Dermis blood vessel endothelial cell (primary cell): ENCODE data around the gene COX15. TPM values are rescaled to one million over a fixed set of nuclear protein-coding genes. Genes with fewer than 3 reads are reported as not detected.
"Not testable (repeated sequence)": the region's sequence is repeated elsewhere in the genome, so short reads cannot be mapped to it uniquely, and the experiment has no call there.

Experiments used
- DNase-seq: peaks from one replicate; pipeline ENCODE4 v3.0.0; 2010
- total RNA-seq: library from RNA; depleted of rRNA; stranded (reverse); fragments of >200 nt; gene quantifications from 2 replicates; pipeline ENCODE4 v1.2.3, GENCODE V29; 2014

The COX15 gene
- total RNA-seq, result 41.7 and 54.2 TPM in 2 replicates

- peak; percentile 98 for DNase-seq
Measured at GRCh38 chr10:99732033-99732842, at the start of gene COX15, which contains the start of gene CUTC. Gene COX15 (minus strand): TSS chr10:99732127. CDS start chr10:99732049, 78 bp downstream. Gene CUTC (plus strand): TSS chr10:99732234. CDS start chr10:99732349, 115 bp downstream.

GRCh38 chr10:99779335-99779734, 47.4 kb upstream of the COX15 start:
- peak; percentile 95 for DNase-seq

GRCh38 chr10:99777918-99778714, 46.2 kb upstream of the COX15 start:
- peak; percentile 57 for DNase-seq

- DNase-seq, result peak; percentile 77
Measured at GRCh38 chr10:99775850-99776249, 43.9 kb upstream of the COX15 start.

- DNase-seq, result no peak
Measured at GRCh38 chr10:99770408-99771045, 38.6 kb upstream of the COX15 start.

- DNase-seq, result no peak
Measured at GRCh38 chr10:99769706-99770105, 37.8 kb upstream of the COX15 start.

- DNase-seq, result no peak
Measured at GRCh38 chr10:99768556-99768955, 36.6 kb upstream of the COX15 start.

- no peak for DNase-seq
Measured at GRCh38 chr10:99767901-99768300, 36.0 kb upstream of the COX15 start.

GRCh38 chr10:99766302-99766681, 34.4 kb upstream of the COX15 start:
- no peak for DNase-seq

- no peak for DNase-seq
Measured at GRCh38 chr10:99765672-99766301, 33.9 kb upstream of the COX15 start.

- no peak for DNase-seq
Measured at GRCh38 chr10:99761365-99761764, 29.4 kb upstream of the COX15 start.

GRCh38 chr10:99760321-99760720, 28.4 kb upstream of the COX15 start:
- no peak for DNase-seq

GRCh38 chr10:99758211-99758891, 26.4 kb upstream of the COX15 start:
- DNase-seq, result no peak

- no peak for DNase-seq
Measured at GRCh38 chr10:99756159-99756558, 24.2 kb upstream of the COX15 start.

- peak; percentile 37 for DNase-seq
Measured at GRCh38 chr10:99754670-99755069, 22.7 kb upstream of the COX15 start.

- no peak for DNase-seq
Measured at GRCh38 chr10:99750641-99751040, 18.7 kb upstream of the COX15 start.

- DNase-seq, result no peak
Measured at GRCh38 chr10:99748823-99749451, 17.0 kb upstream of the COX15 start.

GRCh38 chr10:99746166-99746565, 14.2 kb upstream of the COX15 start:
- DNase-seq, result not testable (repeated sequence)

- DNase-seq, result no peak
Measured at GRCh38 chr10:99743841-99744240, 11.9 kb upstream of the COX15 start.

GRCh38 chr10:99742701-99743100, 10.8 kb upstream of the COX15 start:
- DNase-seq, result no peak

GRCh38 chr10:99742254-99742653, 10.3 kb upstream of the COX15 start:
- no peak for DNase-seq
